GM19455 (cell line): ENCODE measurements around the gene OR4D10.
"Not testable (repeated sequence)": the region's sequence is repeated elsewhere in the genome, so short reads cannot be mapped to it uniquely, and the experiment has no call there.

Experiments
- ATAC-seq: cut with Tn5 transposase; IDR thresholded peaks from one replicate; pipeline ENCODE4 v1.9.1; 2021; ENCODE audit not compliant: unreplicated experiment

OR4D10 gene

GRCh38 chr11:59473015-59473414 is at the start of gene OR4D10:
OR4D10 (plus strand) TSS chr11:59473315; CDS start chr11:59477430, 4,115 bp downstream.
- no peak for ATAC-seq

GRCh38 chr11:59423835-59424234 is 49.3 kb upstream of the OR4D10 start:
- no peak for ATAC-seq

GRCh38 chr11:59425131-59425530 is 48.0 kb upstream of the OR4D10 start:
- no peak for ATAC-seq

GRCh38 chr11:59426361-59427067 is 46.6 kb upstream of the OR4D10 start, which contains the start of gene OR5A2:
OR5A2 (minus strand) TSS chr11:59426413; CDS start chr11:59422953, 3,460 bp downstream.
- no peak for ATAC-seq

- no peak for ATAC-seq
These were observed 46.1 kb upstream of the OR4D10 start for GRCh38 chr11:59427068-59427382.

GRCh38 chr11:59429924-59430516 is 43.1 kb upstream of the OR4D10 start:
- no peak for ATAC-seq

- no peak for ATAC-seq
These were observed 36.9 kb upstream of the OR4D10 start, which contains the start of gene OR5A1 for GRCh38 chr11:59436169-59436568. OR5A1 (plus strand) TSS chr11:59436469; CDS start chr11:59443169, 6,700 bp downstream.

- no peak for ATAC-seq
These were observed 35.3 kb upstream of the OR4D10 start for GRCh38 chr11:59437770-59438169.

GRCh38 chr11:59445624-59446023 is 27.5 kb upstream of the OR4D10 start:
- not testable (repeated sequence) for ATAC-seq

GRCh38 chr11:59448484-59448883 is 24.6 kb upstream of the OR4D10 start:
- ATAC-seq: no peak

- no peak for ATAC-seq
These were observed 16.5 kb upstream of the OR4D10 start, which contains the start of gene OR4D6 for GRCh38 chr11:59456661-59457060. OR4D6 (plus strand) TSS chr11:59456961; CDS start chr11:59456961, 0 bp downstream.

GRCh38 chr11:59459916-59460315 is 13.2 kb upstream of the OR4D10 start:
- ATAC-seq: no peak

GRCh38 chr11:59463190-59463641 is 9.9 kb upstream of the OR4D10 start:
- no peak for ATAC-seq

- no peak for ATAC-seq
These were observed 2.1 kb downstream of the OR4D10 start for GRCh38 chr11:59475176-59475575.

GRCh38 chr11:59479906-59480305 is 6.8 kb downstream of the OR4D10 start:
- ATAC-seq: no peak

- no peak for ATAC-seq
These were observed 7.2 kb downstream of the OR4D10 start for GRCh38 chr11:59480359-59480758.

GRCh38 chr11:59501931-59502330 is 28.8 kb downstream of the OR4D10 start:
- no peak for ATAC-seq

GRCh38 chr11:59503276-59503675 is 30.2 kb downstream of the OR4D10 start, which contains the start of gene OR4D11:
OR4D11 (plus strand) TSS chr11:59503576; CDS start chr11:59503576, 0 bp downstream.
- ATAC-seq: no peak

- ATAC-seq: no peak
These were observed 38.0 kb downstream of the OR4D10 start, which contains the start of gene OR4D9 for GRCh38 chr11:59510941-59511589. OR4D9 (plus strand) TSS chr11:59511539; CDS start chr11:59514913, 3,374 bp downstream.

GRCh38 chr11:59511675-59512074 is 38.6 kb downstream of the OR4D10 start:
- ATAC-seq: no peak

- ATAC-seq: not testable (repeated sequence)
These were observed 47.0 kb downstream of the OR4D10 start for GRCh38 chr11:59520139-59520538.

GRCh38 chr11:59520741-59521140 is 47.6 kb downstream of the OR4D10 start:
- ATAC-seq: no peak
